ENCODE data around the gene IL3.

DNA sequence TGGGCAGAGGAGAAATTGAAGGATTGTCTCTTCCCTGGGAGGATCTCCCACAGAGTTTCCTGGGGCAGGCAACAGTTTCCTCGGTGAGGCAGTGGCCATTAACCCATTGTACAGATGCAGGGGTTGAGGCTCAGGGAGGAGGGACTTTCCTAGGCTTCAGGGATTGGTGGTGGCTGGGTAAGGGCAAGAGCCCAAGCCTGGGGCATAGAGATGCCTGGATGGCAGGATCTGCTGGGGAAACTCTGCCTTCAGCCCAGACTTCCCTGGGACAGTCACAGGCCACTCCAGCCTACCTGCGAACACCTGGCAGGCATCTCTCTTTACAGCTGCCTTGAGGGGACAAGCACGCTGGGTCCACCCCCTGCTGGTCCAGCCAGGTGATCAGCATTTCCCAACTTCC lies 9.5 kb downstream of the IL3 start:
- TF ChIP-seq, protein P1, sequence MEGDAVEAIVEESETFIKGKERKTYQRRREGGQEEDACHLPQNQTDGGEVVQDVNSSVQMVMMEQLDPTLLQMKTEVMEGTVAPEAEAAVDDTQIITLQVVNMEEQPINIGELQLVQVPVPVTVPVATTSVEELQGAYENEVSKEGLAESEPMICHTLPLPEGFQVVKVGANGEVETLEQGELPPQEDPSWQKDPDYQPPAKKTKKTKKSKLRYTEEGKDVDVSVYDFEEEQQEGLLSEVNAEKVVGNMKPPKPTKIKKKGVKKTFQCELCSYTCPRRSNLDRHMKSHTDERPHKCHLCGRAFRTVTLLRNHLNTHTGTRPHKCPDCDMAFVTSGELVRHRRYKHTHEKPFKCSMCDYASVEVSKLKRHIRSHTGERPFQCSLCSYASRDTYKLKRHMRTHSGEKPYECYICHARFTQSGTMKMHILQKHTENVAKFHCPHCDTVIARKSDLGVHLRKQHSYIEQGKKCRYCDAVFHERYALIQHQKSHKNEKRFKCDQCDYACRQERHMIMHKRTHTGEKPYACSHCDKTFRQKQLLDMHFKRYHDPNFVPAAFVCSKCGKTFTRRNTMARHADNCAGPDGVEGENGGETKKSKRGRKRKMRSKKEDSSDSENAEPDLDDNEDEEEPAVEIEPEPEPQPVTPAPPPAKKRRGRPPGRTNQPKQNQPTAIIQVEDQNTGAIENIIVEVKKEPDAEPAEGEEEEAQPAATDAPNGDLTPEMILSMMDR (IDR thresholded peaks at IDR 0.05), result no peak
- TF ChIP-seq POLR2A (IDR thresholded peaks at IDR 0.05), result no peak
